ENCODE measurements around the gene PROCA1.

DNA sequence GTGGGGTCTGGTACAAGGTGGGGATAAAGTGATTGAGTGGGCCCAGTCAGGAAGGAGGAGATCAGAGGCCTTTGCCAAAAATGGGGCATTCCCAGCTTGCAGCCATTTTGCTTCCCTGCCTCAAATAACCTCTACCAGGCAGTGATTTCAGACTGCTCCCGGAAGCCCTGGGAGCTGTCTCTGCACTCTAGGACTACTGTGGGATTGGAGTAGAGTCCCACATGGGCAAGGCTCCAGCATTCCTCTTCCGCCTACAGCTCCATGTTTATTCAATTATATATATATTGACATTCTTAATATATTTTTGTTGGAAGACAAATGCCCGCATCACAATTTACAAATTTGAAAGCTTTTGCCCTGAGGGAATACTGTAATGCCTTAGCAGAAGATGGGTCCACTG, 36.2 kb downstream of the PROCA1 start:
- TF ChIP-seq, protein P1, sequence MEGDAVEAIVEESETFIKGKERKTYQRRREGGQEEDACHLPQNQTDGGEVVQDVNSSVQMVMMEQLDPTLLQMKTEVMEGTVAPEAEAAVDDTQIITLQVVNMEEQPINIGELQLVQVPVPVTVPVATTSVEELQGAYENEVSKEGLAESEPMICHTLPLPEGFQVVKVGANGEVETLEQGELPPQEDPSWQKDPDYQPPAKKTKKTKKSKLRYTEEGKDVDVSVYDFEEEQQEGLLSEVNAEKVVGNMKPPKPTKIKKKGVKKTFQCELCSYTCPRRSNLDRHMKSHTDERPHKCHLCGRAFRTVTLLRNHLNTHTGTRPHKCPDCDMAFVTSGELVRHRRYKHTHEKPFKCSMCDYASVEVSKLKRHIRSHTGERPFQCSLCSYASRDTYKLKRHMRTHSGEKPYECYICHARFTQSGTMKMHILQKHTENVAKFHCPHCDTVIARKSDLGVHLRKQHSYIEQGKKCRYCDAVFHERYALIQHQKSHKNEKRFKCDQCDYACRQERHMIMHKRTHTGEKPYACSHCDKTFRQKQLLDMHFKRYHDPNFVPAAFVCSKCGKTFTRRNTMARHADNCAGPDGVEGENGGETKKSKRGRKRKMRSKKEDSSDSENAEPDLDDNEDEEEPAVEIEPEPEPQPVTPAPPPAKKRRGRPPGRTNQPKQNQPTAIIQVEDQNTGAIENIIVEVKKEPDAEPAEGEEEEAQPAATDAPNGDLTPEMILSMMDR (IDR thresholded peaks at IDR 0.05) = no peak
- TF ChIP-seq POLR2A (IDR thresholded peaks at IDR 0.05) = no peak
